Nephron progenitor cell (in vitro differentiated cells): Measurements from ENCODE around the gene HCN1.

Experiments used
- DNase-seq: peaks from one replicate; pipeline ENCODE4 v3.0.0; 2021
- H3K27ac Mint-ChIP-seq: 2 replicates; pipeline ENCODE4 v1.8.0; 2021; ENCODE audit warnings: mild to moderate bottlenecking, moderate library complexity, mixed read lengths
- H3K27me3 Mint-ChIP-seq: 2 replicates; pipeline ENCODE4 v1.8.0; 2021; ENCODE audit warnings: mild to moderate bottlenecking, low read depth, mixed read lengths; ENCODE audit not compliant: poor library complexity
- H3K36me3 Mint-ChIP-seq: 2 replicates; pipeline ENCODE4 v1.8.0; 2021; ENCODE audit warnings: low read depth, mixed read lengths
- H3K4me1 Mint-ChIP-seq: 2 replicates; pipeline ENCODE4 v1.8.0; 2021; ENCODE audit warnings: mixed read lengths
- H3K4me3 Mint-ChIP-seq: 2 replicates; pipeline ENCODE4 v1.8.0; 2021; ENCODE audit warnings: mild to moderate bottlenecking, moderate library complexity, mixed read lengths
- H3K9me3 Mint-ChIP-seq: 2 replicates; pipeline ENCODE4 v1.8.0; 2021; ENCODE audit warnings: mild to moderate bottlenecking, moderate library complexity, mixed read lengths
- CTCF ChIP-seq: fragments of 200-600 bp; sonication (generic); IDR thresholded peaks from 2 replicates; pipeline ENCODE4 v1.5.0; 2021; ENCODE audit warnings: antibody characterized with exemption

HCN1 gene

DNA sequence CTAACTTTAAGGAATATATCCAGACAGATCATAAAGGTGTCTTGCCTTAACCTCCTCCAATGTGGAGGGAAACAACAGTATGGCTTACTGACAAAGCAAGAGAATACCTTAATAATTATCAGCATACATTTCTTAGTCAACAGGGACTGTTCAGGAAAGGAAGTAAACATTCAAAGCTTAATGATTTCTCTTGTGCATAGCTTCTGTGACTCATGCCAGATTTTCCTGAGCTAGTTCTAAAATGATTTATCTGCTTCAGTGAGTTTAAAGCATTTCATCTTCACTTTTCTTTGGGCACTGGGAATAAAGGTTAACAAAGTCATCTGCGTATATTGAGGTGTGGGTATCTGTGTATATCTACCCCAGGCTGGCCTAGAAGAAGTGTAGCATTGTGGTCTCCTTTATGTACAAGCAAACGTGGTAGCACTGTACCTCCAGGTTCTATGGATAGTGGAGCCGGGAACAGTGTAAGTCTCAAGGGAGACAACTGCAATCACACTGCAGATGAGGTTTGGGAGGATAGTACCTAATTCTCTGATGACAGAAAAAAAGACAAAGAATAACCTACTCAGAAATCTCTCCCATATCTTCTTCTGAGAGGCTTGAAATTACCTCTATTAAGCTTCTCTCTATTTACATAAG, 284.1 kb downstream of the HCN1 start:
- Mint-ChIP-seq H3K27ac (no peak overlapping the region), H3K4me1 (no peaks in the 10 kb centered on the region), H3K9me3 (no peaks in the 10 kb centered on the region), H3K36me3 (no peaks in the 10 kb centered on the region), H3K4me3 (no peak overlapping the region), H3K27me3 (peaks cover 2% of the 10 kb centered on the region)
- no peak for TF ChIP-seq CTCF
- DNase-seq, result no peak

DNA sequence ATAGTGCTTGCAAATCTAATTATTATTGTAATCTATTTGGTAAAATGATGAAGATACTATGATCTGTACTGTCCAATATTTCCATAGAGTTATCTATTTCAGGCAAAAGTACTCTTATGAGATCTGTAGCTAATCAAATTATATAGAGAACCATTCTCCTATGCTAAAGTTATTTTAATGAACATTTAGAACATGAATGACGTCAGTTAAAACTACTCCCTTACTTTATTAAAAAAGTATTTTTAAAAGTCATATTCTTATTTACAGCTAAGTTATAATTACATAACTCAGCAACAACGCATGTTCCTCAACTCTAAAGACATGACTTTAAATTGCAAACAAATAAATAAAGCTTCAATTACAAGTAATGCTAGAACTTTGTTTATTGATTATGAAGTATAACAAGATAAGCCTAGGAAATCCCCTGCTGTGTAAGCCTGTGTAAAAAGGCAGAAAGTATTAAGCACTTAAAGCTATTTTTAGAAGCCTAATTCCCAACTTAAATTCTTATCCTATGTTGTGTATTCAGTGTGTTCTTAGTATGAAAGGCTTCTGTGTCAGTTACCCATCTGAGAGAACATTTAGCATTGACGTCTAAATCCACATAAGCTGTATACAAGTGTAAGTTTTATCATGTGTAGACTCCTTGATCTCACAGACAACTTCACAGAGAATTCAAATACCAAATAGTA, 285.7 kb downstream of the HCN1 start:
- TF ChIP-seq CTCF, result no peak
- Mint-ChIP-seq H3K9me3 (no peaks in the 10 kb centered on the region), H3K27ac (no peak overlapping the region), H3K36me3 (no peaks in the 10 kb centered on the region), H3K4me1 (no peaks in the 10 kb centered on the region), H3K27me3 (peaks cover 2% of the 10 kb centered on the region), H3K4me3 (no peak overlapping the region)
- no peak for DNase-seq

DNA sequence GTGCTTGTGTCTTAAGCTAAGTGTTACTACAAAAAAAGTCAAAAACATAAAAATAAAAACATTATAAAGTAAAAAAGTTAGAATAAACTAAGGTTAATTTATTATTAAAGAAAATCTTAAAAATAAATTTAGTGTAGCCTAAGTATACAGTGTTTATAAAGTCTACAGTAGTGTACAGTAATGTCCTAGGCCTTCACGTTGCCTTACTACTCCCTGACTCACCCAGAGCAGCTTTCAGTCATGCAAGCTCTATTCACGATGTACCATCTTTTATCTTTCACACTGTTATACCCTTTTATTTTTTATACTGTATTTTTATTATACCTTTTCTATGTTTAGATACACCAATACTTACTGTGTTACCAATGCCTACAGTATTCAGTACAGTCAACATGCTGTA, 288.1 kb downstream of the HCN1 start:
- no peak for DNase-seq
- H3K4me1 Mint-ChIP-seq, result no peaks in the 10 kb centered on the region
- no peaks in the 10 kb centered on the region for H3K9me3 Mint-ChIP-seq
- no peaks in the 10 kb centered on the region for H3K36me3 Mint-ChIP-seq
- no peak overlapping the region for H3K27ac Mint-ChIP-seq
- peaks cover 7% of the 10 kb centered on the region for H3K27me3 Mint-ChIP-seq
- H3K4me3 Mint-ChIP-seq, result no peak overlapping the region
- TF ChIP-seq CTCF, result no peak

DNA sequence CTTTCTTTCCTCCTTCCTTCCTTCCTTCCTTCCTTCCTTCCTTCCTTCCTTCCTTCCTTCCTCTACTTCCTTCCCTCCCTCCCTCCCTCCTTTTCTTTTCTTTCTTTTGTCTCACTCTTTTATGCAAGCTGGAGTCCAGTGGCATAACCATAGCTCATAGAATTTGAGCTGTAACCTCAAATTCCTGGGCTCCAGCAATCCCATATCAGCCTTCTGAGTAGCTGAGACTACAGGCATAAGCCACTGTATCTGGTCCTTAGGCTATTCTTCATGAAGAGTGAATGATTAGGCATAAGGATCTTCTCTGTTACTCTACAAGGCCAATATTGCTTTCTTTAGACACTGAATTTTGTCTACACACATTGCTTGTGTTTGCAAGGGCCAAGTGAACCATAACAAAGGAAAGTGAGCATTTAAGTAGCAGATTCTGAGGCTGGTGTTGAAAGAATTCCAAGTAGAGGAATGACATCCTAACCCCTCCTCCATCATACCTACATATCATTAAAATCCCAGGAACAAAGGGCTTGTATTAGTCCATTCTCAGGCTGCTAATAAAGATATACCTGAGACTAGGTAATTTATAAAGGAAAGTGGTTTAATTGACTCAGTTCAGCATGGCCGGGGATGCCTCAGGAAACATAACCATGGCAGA, 293.2 kb downstream of the HCN1 start:
- no peaks in the 10 kb centered on the region for H3K36me3 Mint-ChIP-seq
- no peaks in the 10 kb centered on the region for H3K9me3 Mint-ChIP-seq
- H3K27ac Mint-ChIP-seq, result no peak overlapping the region
- DNase-seq, result no peak
- no peak for TF ChIP-seq CTCF
- H3K4me1 Mint-ChIP-seq, result no peaks in the 10 kb centered on the region
- no peak overlapping the region for H3K4me3 Mint-ChIP-seq
- H3K27me3 Mint-ChIP-seq, result peaks cover 8% of the 10 kb centered on the region

- no peaks in the 10 kb centered on the region for H3K9me3 Mint-ChIP-seq
- no peaks in the 10 kb centered on the region for H3K36me3 Mint-ChIP-seq
- TF ChIP-seq CTCF, result no peak
- peaks cover 8% of the 10 kb centered on the region for H3K27me3 Mint-ChIP-seq
- no peak overlapping the region for H3K27ac Mint-ChIP-seq
- no peaks in the 10 kb centered on the region for H3K4me1 Mint-ChIP-seq
- no peak overlapping the region for H3K4me3 Mint-ChIP-seq
- no peak for DNase-seq
These were observed 297.1 kb downstream of the HCN1 start for GRCh38 chr5:45399041-45399440.
